CD4-positive, CD25-positive, alpha-beta regulatory T cell (primary cell): Measurements from ENCODE around the gene EDEM1. TPM values are rescaled to one million over a fixed set of nuclear protein-coding genes. Genes with fewer than 3 reads are reported as not detected.

Source experiments
- ATAC-seq, 2 donors: fragments of 150-1000 bp; cut with Tn5 transposase; one replicate each; pipeline ENCODE4 v1.10.0; 2021; ENCODE audit warnings: low read depth in 2 of 2, moderate number of reproducible peaks in 2 of 2, moderate library complexity in 1 of 2
- DNase-seq, 3 donors: peaks; one replicate each; pipeline versions ENCODE4 v3.0.0 to v3.0.0-alpha.2; 2012 to 2022; ENCODE audit warnings: mixed read lengths in 1 of 3
- H3K27ac ChIP-seq: one replicate; pipeline ENCODE4 v1.7.0; 2013; ENCODE audit warnings: mild to moderate bottlenecking, low read length; ENCODE audit not compliant: insufficient read depth, poor library complexity, severe bottlenecking
- H3K27me3 ChIP-seq: one replicate; pipeline ENCODE4 v1.7.0; 2013; ENCODE audit warnings: low read length; ENCODE audit not compliant: control insufficient read depth, insufficient read depth
- H3K36me3 ChIP-seq: one replicate; pipeline ENCODE4 v1.7.0; 2013; ENCODE audit warnings: mild to moderate bottlenecking, low read length, moderate library complexity; ENCODE audit not compliant: control insufficient read depth, insufficient read depth
- H3K4me1 ChIP-seq: 2 replicates; pipeline ENCODE4 v1.7.0; 2013; ENCODE audit warnings: mild to moderate bottlenecking, low read length; ENCODE audit not compliant: insufficient read depth, control insufficient read depth, poor library complexity, severe bottlenecking
- H3K4me3 ChIP-seq: one replicate; pipeline ENCODE4 v1.7.0; 2013; ENCODE audit warnings: low read depth, mild to moderate bottlenecking, low read length, moderate library complexity
- H3K9me3 ChIP-seq, 2 experiments: 1 replicate in 1 of 2; 2 replicates in 1 of 2; pipeline ENCODE4 v1.7.0; 2013; ENCODE audit warnings: low read length in 2 of 2, mild to moderate bottlenecking in 1 of 2, moderate library complexity in 1 of 2; ENCODE audit not compliant: control insufficient read depth in 2 of 2
- H3K27ac Mint-ChIP-seq, 3 donors: one replicate each; pipeline ENCODE4 v1.8.0; 2020 to 2022; ENCODE audit warnings: mild to moderate bottlenecking in 3 of 3, mixed read lengths in 3 of 3, moderate library complexity in 2 of 3
- H3K27me3 Mint-ChIP-seq: one replicate; pipeline ENCODE4 v1.8.0; 2022; ENCODE audit warnings: mild to moderate bottlenecking, mixed read lengths
- H3K36me3 Mint-ChIP-seq: one replicate; pipeline ENCODE4 v1.8.0; 2020; ENCODE audit warnings: mixed read lengths
- H3K4me1 Mint-ChIP-seq, 4 donors: one replicate each; pipeline ENCODE4 v1.8.0; 2020 to 2022; ENCODE audit warnings: mixed read lengths in 4 of 4, mild to moderate bottlenecking in 1 of 4
- H3K4me3 Mint-ChIP-seq, 4 donors: one replicate each; pipeline ENCODE4 v1.8.0; 2020 to 2022; ENCODE audit warnings: mild to moderate bottlenecking in 4 of 4, mixed read lengths in 4 of 4, moderate library complexity in 3 of 4
- H3K9me3 Mint-ChIP-seq, 7 donors: one replicate each; pipeline ENCODE4 v1.8.0; 2020 to 2022; ENCODE audit warnings: mixed read lengths in 7 of 7, mild to moderate bottlenecking in 3 of 7, moderate library complexity in 2 of 7
- polyA plus RNA-seq, 4 donors: library from polyadenylated mRNA; unstranded; fragments of 300-500 nt; fragmentation: Illumina TruSeq; gene quantifications; one replicate each; pipeline ENCODE4 v1.2.3, GENCODE V29; 2021
- total RNA-seq: library from RNA; stranded (reverse); gene quantifications from one replicate; pipeline ENCODE4 v1.2.3, GENCODE V29; 2022

Gene EDEM1
- total and polyA plus RNA-seq, 5 donors from 2014 or later, result 51.1 to 99.3 (median 55.2) TPM

- Histone ChIP-seq H3K4me3 (no peak overlapping the region), H3K27me3 (no peaks in the 10 kb centered on the region)
- H3K27me3 Mint-ChIP-seq, result peaks cover 5% of the 10 kb centered on the region
Observed at GRCh38 chr3:5264896-5265770, 77.6 kb downstream of the EDEM1 start.

GRCh38 chr3:5267252-5267651, 79.7 kb downstream of the EDEM1 start:
- H3K36me3 Mint-ChIP-seq, result no peaks in the 10 kb centered on the region

More at GRCh38 chr3:5264896-5265770, 77.6 kb downstream of the EDEM1 start:
- no peak overlapping the region for H3K27ac Mint-ChIP-seq
- H3K4me1 Mint-ChIP-seq, result peaks cover 0 to 16% (median 6%) of the 10 kb centered on the region in 4 donors
- ATAC-seq, result no peak
- H3K36me3 Mint-ChIP-seq, result no peaks in the 10 kb centered on the region
- no peaks in the 10 kb centered on the region for H3K9me3 Mint-ChIP-seq
- Histone ChIP-seq H3K4me1 (peaks cover 9% of the 10 kb centered on the region), H3K27ac (no peak overlapping the region), H3K36me3 (no peaks in the 10 kb centered on the region), H3K9me3 (no peaks in the 10 kb centered on the region)
- DNase-seq, result no peak
- H3K4me3 Mint-ChIP-seq, result no peak overlapping the region

GRCh38 chr3:5267889-5268288, 80.4 kb downstream of the EDEM1 start:
- no peak overlapping the region for H3K4me3 ChIP-seq
- H3K27ac ChIP-seq, result no peak overlapping the region
- no peaks in the 10 kb centered on the region for H3K9me3 ChIP-seq
- Mint-ChIP-seq H3K36me3 (no peaks in the 10 kb centered on the region), H3K27me3 (peaks cover 6% of the 10 kb centered on the region), H3K4me3 (no peak overlapping the region), H3K9me3 (no peaks in the 10 kb centered on the region), H3K27ac (no peak overlapping the region), H3K4me1 (no peaks in the 10 kb centered on the region)
- no peaks in the 10 kb centered on the region for H3K36me3 ChIP-seq
- no peaks in the 10 kb centered on the region for H3K4me1 ChIP-seq
- ATAC-seq (no peak), DNase-seq (no peak)
- H3K27me3 ChIP-seq, result no peaks in the 10 kb centered on the region

More at GRCh38 chr3:5267252-5267651, 79.7 kb downstream of the EDEM1 start:
- no peak for DNase-seq
- ATAC-seq, result no peak
- Mint-ChIP-seq H3K27ac (no peak overlapping the region), H3K4me3 (no peak overlapping the region), H3K27me3 (peaks cover 6% of the 10 kb centered on the region), H3K9me3 (no peaks in the 10 kb centered on the region), H3K4me1 (no peaks in the 10 kb centered on the region)
- Histone ChIP-seq H3K36me3 (no peaks in the 10 kb centered on the region), H3K9me3 (no peaks in the 10 kb centered on the region), H3K27me3 (no peaks in the 10 kb centered on the region), H3K27ac (no peak overlapping the region), H3K4me3 (no peak overlapping the region), H3K4me1 (no peaks in the 10 kb centered on the region)

Other genes starting within 250 kb of the EDEM1 start
- 44.4 TPM for gene BHLHE40, start 208.3 kb upstream of the EDEM1 start, total RNA-seq
- gene BHLHE40, start 208.3 kb upstream of the EDEM1 start, polyA plus RNA-seq, result 1 to 10 TPM in 1 of 4 donors, under 1 TPM in 3; 0.65 to 1.2 (median 0.71) TPM
- 43.0 TPM for gene ARL8B, start 65.4 kb upstream of the EDEM1 start, total RNA-seq
- 10 to 100 TPM; 54.2 to 67.4 (median 57.5) TPM for gene ARL8B, start 65.4 kb upstream of the EDEM1 start, polyA plus RNA-seq